Subcutaneous adipose tissue (tissue), 4 donors: ENCODE data around the gene DUSP28. TPM values are rescaled to one million over a fixed set of nuclear protein-coding genes. Genes with fewer than 3 reads are reported as not detected.

Experiments
- CTCF ChIP-seq: fragments of 450-650 bp; IDR thresholded peaks from one replicate; pipeline ENCODE4 v1.5.1; 2016; ENCODE audit warnings: low read depth, mild to moderate bottlenecking, control low read depth, antibody characterized with exemption, moderate library complexity
- total RNA-seq, 4 donors: library from RNA; depleted of rRNA; stranded (reverse); fragments of >200 nt; gene quantifications; one replicate each; pipeline ENCODE4 v1.1.0, GENCODE V29; 2016

The DUSP28 gene
- total RNA-seq, 4 donors from 2014 or later = 2.8 to 7.2 (median 4.8) TPM

GRCh38 chr2:240594511-240595380 lies 34.6 kb downstream of the DUSP28 start:
- no peak for TF ChIP-seq CTCF

GRCh38 chr2:240595381-240596079 lies 35.4 kb downstream of the DUSP28 start:
- TF ChIP-seq CTCF = no peak

DNA sequence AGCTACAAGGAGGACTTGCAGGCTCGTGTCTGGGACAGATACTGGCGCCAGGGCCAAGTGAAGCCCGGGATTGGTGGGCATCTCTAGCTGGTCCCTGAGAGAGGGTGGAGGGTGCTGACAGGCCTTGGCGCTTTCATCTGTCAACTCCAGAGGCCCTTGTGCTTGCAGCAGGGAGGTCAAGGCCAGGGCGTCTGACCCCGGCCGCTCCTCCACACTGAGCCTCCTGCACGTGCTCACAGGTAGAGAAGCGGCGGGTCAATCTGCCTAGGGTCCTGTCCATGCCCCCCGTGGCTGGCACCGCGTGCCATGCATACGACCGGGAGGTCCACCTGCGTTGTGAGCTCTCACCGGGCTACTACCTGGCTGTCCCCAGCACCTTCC lies 35.9 kb downstream of the DUSP28 start:
- no peak for TF ChIP-seq CTCF

- no peak for TF ChIP-seq CTCF
These were observed 36.4 kb downstream of the DUSP28 start for GRCh38 chr2:240596491-240596931.

DNA sequence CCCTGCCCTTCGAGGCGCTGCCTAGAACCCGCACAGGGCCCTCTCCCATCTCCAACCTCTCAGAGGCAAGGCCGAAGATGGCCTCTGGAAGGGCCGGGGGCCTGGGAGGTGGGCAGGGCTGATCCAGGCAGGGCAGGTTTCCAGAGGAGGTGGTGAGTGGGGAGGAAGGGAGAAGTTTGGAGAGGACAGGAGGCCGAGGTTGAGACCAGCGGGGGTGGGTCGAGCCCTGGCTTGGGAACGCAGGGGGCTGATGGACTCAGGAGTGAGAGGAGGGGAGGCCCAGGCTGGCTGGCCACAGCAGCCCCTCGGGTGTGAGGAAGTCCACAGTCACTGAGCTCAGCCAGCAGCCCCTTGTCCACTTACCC lies 36.9 kb downstream of the DUSP28 start:
- no peak for TF ChIP-seq CTCF

- TF ChIP-seq CTCF = no peak
These were observed 37.4 kb downstream of the DUSP28 start for GRCh38 chr2:240597419-240598181.
